IPS-15b (cell line): ENCODE measurements around the gene MBD4.
"Not testable (repeated sequence)": the region's sequence is repeated elsewhere in the genome, so short reads cannot be mapped to it uniquely, and the experiment has no call there.

Experiments used
- H3K27me3 ChIP-seq: one replicate; pipeline ENCODE4 v1.6.1; 2013; ENCODE audit warnings: low read length; ENCODE audit not compliant: control insufficient read depth, insufficient read depth
- H3K36me3 ChIP-seq: one replicate; pipeline ENCODE4 v1.6.1; 2013; ENCODE audit warnings: low read length; ENCODE audit not compliant: control insufficient read depth, insufficient read depth
- H3K4me1 ChIP-seq: one replicate; pipeline ENCODE4 v1.6.1; 2013; ENCODE audit warnings: mild to moderate bottlenecking, low read length; ENCODE audit not compliant: control insufficient read depth, insufficient read depth
- H3K4me3 ChIP-seq: one replicate; pipeline ENCODE4 v1.5.1; 2013; ENCODE audit warnings: low read depth, low read length
- H3K9ac ChIP-seq: one replicate; pipeline ENCODE4 v1.6.1; 2013; ENCODE audit warnings: low read depth, mild to moderate bottlenecking, low read length
- H3K9me3 ChIP-seq: one replicate; pipeline ENCODE4 v1.6.1; 2013; ENCODE audit warnings: mild to moderate bottlenecking, low read length; ENCODE audit not compliant: control insufficient read depth, insufficient read depth

Gene MBD4

GRCh38 chr3:129415830-129416229 lies 23.9 kb downstream of the MBD4 start:
- Histone ChIP-seq H3K4me3 (no peak overlapping the region), H3K9me3 (no peaks in the 10 kb centered on the region), H3K36me3 (peaks cover 2% of the 10 kb centered on the region), H3K27me3 (peaks cover 8% of the 10 kb centered on the region), H3K4me1 (no peaks in the 10 kb centered on the region), H3K9ac (no peak overlapping the region)

DNA sequence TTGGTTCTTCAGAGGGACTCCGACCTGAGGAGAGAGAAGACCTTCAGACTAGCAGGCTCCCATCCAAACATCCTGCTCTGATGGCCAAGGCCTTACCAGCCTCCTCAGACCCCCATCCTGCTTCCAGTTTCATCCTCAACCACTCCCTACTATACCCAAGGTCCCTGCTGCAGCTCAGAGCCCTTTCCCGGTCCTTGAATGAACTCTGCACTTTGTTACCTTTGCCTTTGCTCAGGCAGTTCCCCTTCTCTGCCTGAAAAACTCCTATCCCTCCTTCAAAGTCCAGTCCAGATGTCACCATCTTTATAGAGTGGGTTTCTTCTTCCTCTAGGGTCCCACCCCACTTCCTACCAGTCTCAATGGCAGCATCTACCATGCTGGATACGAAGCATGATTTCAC lies 24.4 kb downstream of the MBD4 start:
- no peaks in the 10 kb centered on the region for H3K9me3 ChIP-seq
- peaks cover 2% of the 10 kb centered on the region for H3K36me3 ChIP-seq
- no peak overlapping the region for H3K9ac ChIP-seq
- peaks cover 6% of the 10 kb centered on the region for H3K27me3 ChIP-seq
- no peak overlapping the region for H3K4me3 ChIP-seq
- no peaks in the 10 kb centered on the region for H3K4me1 ChIP-seq

DNA sequence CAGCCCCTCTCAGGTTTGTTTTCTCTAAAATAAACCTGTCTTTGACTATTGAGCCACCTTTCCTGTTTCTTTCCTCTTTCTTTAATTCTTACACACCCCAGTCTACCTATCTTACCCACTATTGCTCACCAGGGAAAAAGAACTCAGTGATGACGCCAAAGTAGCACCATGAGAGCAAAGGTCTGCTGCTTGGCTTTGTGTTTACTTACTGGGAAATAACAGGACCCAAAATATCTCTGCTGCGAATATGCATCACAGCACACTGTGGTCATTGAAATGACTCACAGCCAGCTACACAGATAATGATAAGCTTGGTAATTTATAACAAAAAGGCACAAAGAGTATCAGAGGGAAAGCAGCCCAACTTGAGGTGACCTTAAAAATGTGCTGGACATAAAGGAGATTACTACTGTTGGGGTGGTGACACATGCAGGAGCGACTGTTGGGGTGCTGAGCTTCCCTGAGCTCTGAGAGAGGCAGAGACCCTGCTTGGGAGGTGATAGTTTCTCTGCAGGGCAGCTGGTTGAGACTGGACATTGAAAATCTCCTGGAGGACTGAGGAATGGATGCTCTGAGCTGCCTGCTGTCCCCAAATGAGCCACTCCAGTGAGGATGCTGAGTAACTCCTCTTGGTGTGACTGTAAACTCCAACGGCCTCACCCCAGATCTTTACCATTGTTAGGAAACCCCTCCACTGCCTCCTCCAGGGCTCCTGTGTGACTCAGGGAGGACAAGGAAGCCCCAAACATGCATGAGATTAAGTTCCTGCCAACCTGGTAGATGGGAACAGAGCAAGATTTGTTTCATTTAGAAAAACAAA lies 25.9 kb downstream of the MBD4 start:
- H3K4me3 ChIP-seq = no peak overlapping the region
- peaks cover 2% of the 10 kb centered on the region for H3K36me3 ChIP-seq
- H3K4me1 ChIP-seq = no peaks in the 10 kb centered on the region
- peaks cover 4% of the 10 kb centered on the region for H3K27me3 ChIP-seq
- no peaks in the 10 kb centered on the region for H3K9me3 ChIP-seq
- no peak overlapping the region for H3K9ac ChIP-seq

GRCh38 chr3:129413238-129413637 lies 26.5 kb downstream of the MBD4 start:
- H3K9ac ChIP-seq, H3K4me1 ChIP-seq, H3K4me3 ChIP-seq: not testable (repeated sequence)

GRCh38 chr3:129412542-129413198 lies 27.1 kb downstream of the MBD4 start:
- no peaks in the 10 kb centered on the region for H3K4me1 ChIP-seq
- peaks cover 2% of the 10 kb centered on the region for H3K27me3 ChIP-seq
- H3K9ac ChIP-seq = no peak overlapping the region
- H3K36me3 ChIP-seq = no peaks in the 10 kb centered on the region
- H3K4me3 ChIP-seq = no peak overlapping the region
- H3K9me3 ChIP-seq = no peaks in the 10 kb centered on the region

More at GRCh38 chr3:129413238-129413637, 26.5 kb downstream of the MBD4 start:
- not testable (repeated sequence) for H3K36me3 ChIP-seq, H3K9me3 ChIP-seq, H3K27me3 ChIP-seq

GRCh38 chr3:129410971-129411370 lies 28.8 kb downstream of the MBD4 start:
- Histone ChIP-seq H3K4me1 (no peaks in the 10 kb centered on the region), H3K36me3 (no peaks in the 10 kb centered on the region), H3K27me3 (peaks cover 2% of the 10 kb centered on the region), H3K9ac (no peak overlapping the region), H3K4me3 (no peak overlapping the region), H3K9me3 (no peaks in the 10 kb centered on the region)

DNA sequence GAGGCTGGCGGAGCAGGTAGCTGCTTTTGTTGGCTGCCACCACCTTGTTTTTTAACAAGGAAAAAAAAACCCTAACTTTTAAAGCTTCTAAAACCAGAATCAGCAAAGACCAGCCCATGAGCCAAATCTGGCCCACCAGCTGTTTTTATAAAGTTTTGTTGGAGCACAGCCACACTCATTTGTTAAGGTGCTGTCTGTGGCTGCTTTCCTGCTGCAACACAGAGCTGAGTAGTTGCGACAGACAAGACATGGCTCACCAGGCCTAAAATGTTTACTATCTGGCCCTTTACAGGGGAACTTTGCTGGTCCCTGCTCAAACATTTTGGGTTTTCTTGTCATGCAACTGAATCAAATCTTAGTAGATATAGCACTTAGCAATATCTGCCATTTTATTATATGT lies 30.2 kb downstream of the MBD4 start:
- no peaks in the 10 kb centered on the region for H3K36me3 ChIP-seq
- H3K9me3 ChIP-seq = no peaks in the 10 kb centered on the region
- no peak overlapping the region for H3K9ac ChIP-seq
- H3K4me1 ChIP-seq = no peaks in the 10 kb centered on the region
- H3K27me3 ChIP-seq = no peaks in the 10 kb centered on the region
- H3K4me3 ChIP-seq = no peak overlapping the region

GRCh38 chr3:129404610-129405009 lies 35.1 kb downstream of the MBD4 start:
- Histone ChIP-seq H3K27me3 (no peaks in the 10 kb centered on the region), H3K9ac (no peak overlapping the region), H3K4me1 (no peaks in the 10 kb centered on the region), H3K4me3 (no peak overlapping the region), H3K36me3 (no peaks in the 10 kb centered on the region), H3K9me3 (no peaks in the 10 kb centered on the region)

- Histone ChIP-seq H3K27me3 (no peaks in the 10 kb centered on the region), H3K36me3 (no peaks in the 10 kb centered on the region), H3K9me3 (no peaks in the 10 kb centered on the region), H3K4me1 (no peaks in the 10 kb centered on the region), H3K4me3 (no peak overlapping the region), H3K9ac (no peak overlapping the region)
Observed at GRCh38 chr3:129404130-129404529, 35.6 kb downstream of the MBD4 start.

DNA sequence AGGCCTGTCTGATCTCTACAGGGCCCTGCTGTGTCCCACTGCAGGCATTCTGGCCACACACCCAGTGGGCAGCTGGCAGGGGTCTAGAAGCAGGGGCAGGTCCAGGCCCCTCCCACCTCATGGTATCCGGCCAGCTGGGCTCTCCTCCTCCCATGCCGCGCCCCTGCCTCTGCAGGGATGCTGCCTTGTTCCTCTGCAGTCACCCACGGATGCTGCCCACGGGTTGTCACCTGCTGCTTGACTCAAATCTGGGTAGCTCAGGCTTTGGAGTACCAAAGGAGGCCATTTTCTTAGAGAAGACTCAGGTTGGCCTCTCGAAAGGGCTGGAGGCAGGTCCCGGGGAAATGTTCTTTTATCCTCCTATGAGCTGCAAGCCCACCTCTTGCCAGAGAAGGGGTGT lies 36.3 kb downstream of the MBD4 start:
- Histone ChIP-seq H3K36me3 (no peaks in the 10 kb centered on the region), H3K9me3 (no peaks in the 10 kb centered on the region), H3K4me1 (no peaks in the 10 kb centered on the region), H3K4me3 (no peak overlapping the region), H3K9ac (no peak overlapping the region), H3K27me3 (no peaks in the 10 kb centered on the region)

DNA sequence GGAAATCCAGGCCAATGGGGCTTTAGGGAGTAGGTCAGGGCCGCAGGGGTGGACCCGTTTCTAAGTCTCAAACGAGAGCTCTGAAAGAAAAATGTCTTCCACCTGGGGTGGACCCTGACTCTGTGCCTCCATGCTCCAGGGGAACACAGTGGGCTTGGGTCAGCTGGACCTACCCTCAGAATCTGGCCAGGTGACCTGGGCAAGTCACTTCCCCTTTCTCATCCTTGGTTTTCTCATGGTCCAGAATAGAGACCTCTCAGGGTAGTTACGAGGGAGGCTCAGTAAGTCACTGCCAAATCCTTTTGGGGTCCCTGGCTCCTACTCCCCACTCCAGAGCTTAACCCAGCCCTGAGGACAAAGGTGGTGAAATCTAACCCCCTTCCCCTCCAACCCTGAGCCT lies 37.1 kb downstream of the MBD4 start:
- H3K4me3 ChIP-seq = no peak overlapping the region
- no peaks in the 10 kb centered on the region for H3K27me3 ChIP-seq
- no peaks in the 10 kb centered on the region for H3K4me1 ChIP-seq
- H3K9ac ChIP-seq = no peak overlapping the region
- no peaks in the 10 kb centered on the region for H3K36me3 ChIP-seq
- H3K9me3 ChIP-seq = no peaks in the 10 kb centered on the region

- no peaks in the 10 kb centered on the region for H3K9me3 ChIP-seq
- no peaks in the 10 kb centered on the region for H3K36me3 ChIP-seq
- H3K9ac ChIP-seq = no peak overlapping the region
- H3K4me1 ChIP-seq = no peaks in the 10 kb centered on the region
- no peaks in the 10 kb centered on the region for H3K27me3 ChIP-seq
- no peak overlapping the region for H3K4me3 ChIP-seq
Observed at GRCh38 chr3:129402210-129402609, 37.5 kb downstream of the MBD4 start.
